ENCODE results near the gene CPSF3. TPM values are rescaled to one million over a fixed set of nuclear protein-coding genes. Genes with fewer than 3 reads are reported as not detected.

CPSF3 gene
- total RNA-seq, 1 experiment from 2014 or later: 95.5 TPM

GRCh38 chr2:9384521-9384920 lies 38.9 kb upstream of the CPSF3 start:
- Histone ChIP-seq H2BK20ac (ENCODE audit: low read depth, low read length, poor library complexity, severe bottlenecking) (no peak overlapping the region), H2BK12ac (ENCODE audit: insufficient read length, low read depth, low read length) (no peak overlapping the region), H2BK15ac (ENCODE audit: low read depth, low read length) (no peak overlapping the region), H3K56ac (ENCODE audit: insufficient read length, low read depth, low read length) (no peak overlapping the region), H3K4me2 (ENCODE audit: insufficient read depth, insufficient read length, low read length) (no peak overlapping the region), H3K9ac (ENCODE audit: extremely low read depth, insufficient read length, low read length) (no peak overlapping the region), H4K8ac (replicated peaks; ENCODE audit: insufficient read length, low read depth, low read length) (no peak overlapping the region), H2BK120ac (ENCODE audit: low read depth, low read length, poor library complexity, severe bottlenecking) (no peak overlapping the region), H2AFZ (ENCODE audit: low read length) (no peak overlapping the region), H3K27me3 (ENCODE audit: insufficient read depth, low read length) (no peaks in the 10 kb centered on the region), H3K4me1 (ENCODE audit: insufficient read depth, low read length) (no peaks in the 10 kb centered on the region), H4K5ac (ENCODE audit: insufficient read length, low read depth, low read length) (no peak overlapping the region), H3K27ac (ENCODE audit: insufficient read length, low read depth, low read length) (no peak overlapping the region), H4K91ac (ENCODE audit: insufficient read length, low read depth, low read length) (no peak overlapping the region), H3K23ac (ENCODE audit: insufficient read length, low read depth, low read length) (no peak overlapping the region), H3T11ph (ENCODE audit: low read length) (no peak overlapping the region), H2BK5ac (ENCODE audit: insufficient read length, low read length) (no peak overlapping the region), H3K9me3 (ENCODE audit: control insufficient read depth, low read depth, low read length) (no peaks in the 10 kb centered on the region), H3K79me2 (ENCODE audit: insufficient read depth, low read length) (no peaks in the 10 kb centered on the region), H3K14ac (ENCODE audit: insufficient read depth, low read length) (no peak overlapping the region), H3K23me2 (ENCODE audit: insufficient read length, low read depth, low read length, poor library complexity, severe bottlenecking) (no peaks in the 10 kb centered on the region), H3K18ac (ENCODE audit: insufficient read length, low read depth, low read length) (no peak overlapping the region), H2AK5ac (ENCODE audit: insufficient read length, low read length) (no peak overlapping the region), H3K79me1 (ENCODE audit: insufficient read depth, low read depth, low read length, poor library complexity, severe bottlenecking) (no peaks in the 10 kb centered on the region), H4K20me1 (ENCODE audit: control insufficient read depth, insufficient read depth, insufficient read length) (no peaks in the 10 kb centered on the region), H3K4ac (ENCODE audit: low read depth, low read length) (no peak overlapping the region)
- Mint-ChIP-seq H3K4me3 (no peak overlapping the region), H3K27me3 (ENCODE audit: low read depth) (no peaks in the 10 kb centered on the region), H3K4me1 (0 out of 4 replicates have a peak, but pooled peaks cover 0 to 3% of the 10 kb centered on the region in 2 experiments), H3K36me3 (ENCODE audit: insufficient read depth in 1 of 3, low read depth in 3 of 3) (peaks cover 6 to 41% (median 29%) of the 10 kb centered on the region in 3 experiments), H3K9me3 (no peaks in the 10 kb centered on the region), H3K27ac (no peak overlapping the region)
- TF ChIP-seq, protein P1, sequence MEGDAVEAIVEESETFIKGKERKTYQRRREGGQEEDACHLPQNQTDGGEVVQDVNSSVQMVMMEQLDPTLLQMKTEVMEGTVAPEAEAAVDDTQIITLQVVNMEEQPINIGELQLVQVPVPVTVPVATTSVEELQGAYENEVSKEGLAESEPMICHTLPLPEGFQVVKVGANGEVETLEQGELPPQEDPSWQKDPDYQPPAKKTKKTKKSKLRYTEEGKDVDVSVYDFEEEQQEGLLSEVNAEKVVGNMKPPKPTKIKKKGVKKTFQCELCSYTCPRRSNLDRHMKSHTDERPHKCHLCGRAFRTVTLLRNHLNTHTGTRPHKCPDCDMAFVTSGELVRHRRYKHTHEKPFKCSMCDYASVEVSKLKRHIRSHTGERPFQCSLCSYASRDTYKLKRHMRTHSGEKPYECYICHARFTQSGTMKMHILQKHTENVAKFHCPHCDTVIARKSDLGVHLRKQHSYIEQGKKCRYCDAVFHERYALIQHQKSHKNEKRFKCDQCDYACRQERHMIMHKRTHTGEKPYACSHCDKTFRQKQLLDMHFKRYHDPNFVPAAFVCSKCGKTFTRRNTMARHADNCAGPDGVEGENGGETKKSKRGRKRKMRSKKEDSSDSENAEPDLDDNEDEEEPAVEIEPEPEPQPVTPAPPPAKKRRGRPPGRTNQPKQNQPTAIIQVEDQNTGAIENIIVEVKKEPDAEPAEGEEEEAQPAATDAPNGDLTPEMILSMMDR (conservative IDR thresholded peaks at IDR 0.05): no peak
- no peak for DNase-seq
- no CpG with 5 or more reads among the region's 4 CpGs for WGBS (ENCODE audit: extremely low coverage, insufficient read length, low lambda C conversion rate)
